ENCODE data around the gene DOHH. TPM values are rescaled to one million over a fixed set of nuclear protein-coding genes. Genes with fewer than 3 reads are reported as not detected.

The DOHH gene
- total RNA-seq, 1 experiment from 2014 or later = 51.4 TPM

- no peak for TF ChIP-seq EZH2phosphoT487 (IDR thresholded peaks at IDR 0.05; ENCODE audit: borderline replicate concordance, low read length)
- TF ChIP-seq EZH2 (IDR thresholded peaks at IDR 0.05; ENCODE audit: low read length, unreplicated experiment) = no peak
- TF ChIP-seq CTCF (conservative IDR thresholded peaks at IDR 0.05; ENCODE audit: low read depth, low read length) = no peak
- BruUV-seq (replicated peaks) = no TSS peak
- POLR2A ChIA-PET (ENCODE audit: unreplicated experiment) = no interaction called here
- H3K4me1 ChIP-seq (ENCODE audit: insufficient read depth, low read length) = no peaks in the 10 kb centered on the region
- H3K9me2 ChIP-seq (replicated peaks; ENCODE audit: low read length) = no peaks in the 10 kb centered on the region
- no peaks in the 10 kb centered on the region for H3K9me3 ChIP-seq (ENCODE audit: low read length)
- H3F3A ChIP-seq (ENCODE audit: low read length, unreplicated experiment) = no peaks in the 10 kb centered on the region
- no peak overlapping the region for H3K9ac ChIP-seq (ENCODE audit: low read length)
- H3K79me2 ChIP-seq (ENCODE audit: low read length) = no peaks in the 10 kb centered on the region
- H3K27ac ChIP-seq (ENCODE audit: low read length) = no peak overlapping the region
- no peaks in the 10 kb centered on the region for H3K36me3 ChIP-seq (ENCODE audit: low read depth, low read length)
- DNase-seq (no peak), ATAC-seq (no peak)
- CTCF ChIA-PET = no interaction called here
- H3K4me2 ChIP-seq (ENCODE audit: low read length) = no peak overlapping the region
- no peak overlapping the region for H2AFZ ChIP-seq (ENCODE audit: low read length)
- intact Hi-C loops (cut with micrococcal nuclease) = no loop called here
- no peaks in the 10 kb centered on the region for H4K20me1 ChIP-seq (ENCODE audit: low read length)
- no peak overlapping the region for H3K4me3 ChIP-seq (ENCODE audit: low read length)
- no peaks in the 10 kb centered on the region for H3K27me3 ChIP-seq (ENCODE audit: low read length)
Measured at GRCh38 chr19:3477951-3478350, 22.5 kb downstream of the DOHH start.

- no peak for TF ChIP-seq CTCF (conservative IDR thresholded peaks at IDR 0.05; ENCODE audit: low read depth, low read length)
- TF ChIP-seq EZH2phosphoT487 (IDR thresholded peaks at IDR 0.05; ENCODE audit: borderline replicate concordance, low read length) = no peak
- no peak for TF ChIP-seq EZH2 (IDR thresholded peaks at IDR 0.05; ENCODE audit: low read length, unreplicated experiment)
Measured at GRCh38 chr19:3477506-3477905, 23.0 kb downstream of the DOHH start.

GRCh38 chr19:3476830-3477229 is 23.6 kb downstream of the DOHH start:
- no peaks in the 10 kb centered on the region for H3K9me3 ChIP-seq (ENCODE audit: low read length)
- no peaks in the 10 kb centered on the region for H3K36me3 ChIP-seq (ENCODE audit: low read depth, low read length)
- H3F3A ChIP-seq (ENCODE audit: low read length, unreplicated experiment) = no peaks in the 10 kb centered on the region
- H3K4me3 ChIP-seq (ENCODE audit: low read length) = no peak overlapping the region
- no peaks in the 10 kb centered on the region for H3K4me1 ChIP-seq (ENCODE audit: insufficient read depth, low read length)
- BruUV-seq (replicated peaks) = no TSS peak
- intact Hi-C loops (cut with micrococcal nuclease) = no loop called here
- no peaks in the 10 kb centered on the region for H3K79me2 ChIP-seq (ENCODE audit: low read length)
- H3K9me2 ChIP-seq (replicated peaks; ENCODE audit: low read length) = no peaks in the 10 kb centered on the region
- POLR2A ChIA-PET (ENCODE audit: unreplicated experiment) = no interaction called here
- H3K4me2 ChIP-seq (ENCODE audit: low read length) = no peak overlapping the region
- DNase-seq (no peak), ATAC-seq (no peak)
- CTCF ChIA-PET = no interaction called here
- no peak for TF ChIP-seq CTCF (conservative IDR thresholded peaks at IDR 0.05; ENCODE audit: low read depth, low read length)
- TF ChIP-seq EZH2phosphoT487 (IDR thresholded peaks at IDR 0.05; ENCODE audit: borderline replicate concordance, low read length) = no peak
- no peak for TF ChIP-seq EZH2 (IDR thresholded peaks at IDR 0.05; ENCODE audit: low read length, unreplicated experiment)
- H3K27me3 ChIP-seq (ENCODE audit: low read length) = no peaks in the 10 kb centered on the region
- H4K20me1 ChIP-seq (ENCODE audit: low read length) = no peaks in the 10 kb centered on the region
- no peak overlapping the region for H3K9ac ChIP-seq (ENCODE audit: low read length)
- H3K27ac ChIP-seq (ENCODE audit: low read length) = no peak overlapping the region
- H2AFZ ChIP-seq (ENCODE audit: low read length) = no peak overlapping the region

More at GRCh38 chr19:3477506-3477905, 23.0 kb downstream of the DOHH start:
- CTCF ChIA-PET = no interaction called here
- no peak overlapping the region for H3K4me3 ChIP-seq (ENCODE audit: low read length)
- H2AFZ ChIP-seq (ENCODE audit: low read length) = no peak overlapping the region
- ATAC-seq (no peak), DNase-seq (no peak)
- no peak overlapping the region for H3K4me2 ChIP-seq (ENCODE audit: low read length)
- no peaks in the 10 kb centered on the region for H3K4me1 ChIP-seq (ENCODE audit: insufficient read depth, low read length)
- intact Hi-C loops (cut with micrococcal nuclease) = no loop called here
- H3K36me3 ChIP-seq (ENCODE audit: low read depth, low read length) = no peaks in the 10 kb centered on the region
- no TSS peak for BruUV-seq (replicated peaks)
- no peak overlapping the region for H3K27ac ChIP-seq (ENCODE audit: low read length)
- no peaks in the 10 kb centered on the region for H3F3A ChIP-seq (ENCODE audit: low read length, unreplicated experiment)
- H3K9me2 ChIP-seq (replicated peaks; ENCODE audit: low read length) = no peaks in the 10 kb centered on the region
- no peaks in the 10 kb centered on the region for H4K20me1 ChIP-seq (ENCODE audit: low read length)
- no peaks in the 10 kb centered on the region for H3K27me3 ChIP-seq (ENCODE audit: low read length)
- POLR2A ChIA-PET (ENCODE audit: unreplicated experiment) = no interaction called here
- H3K9ac ChIP-seq (ENCODE audit: low read length) = no peak overlapping the region
- no peaks in the 10 kb centered on the region for H3K9me3 ChIP-seq (ENCODE audit: low read length)
- no peaks in the 10 kb centered on the region for H3K79me2 ChIP-seq (ENCODE audit: low read length)

Measured in PC-3 (cell line).